ENCODE data around the gene ADD1. TPM values are rescaled to one million over a fixed set of nuclear protein-coding genes. Genes with fewer than 3 reads are reported as not detected.

The ADD1 gene
- total and polyA plus RNA-seq, 7 donors: 124 to 224 (median 176) TPM

DNA sequence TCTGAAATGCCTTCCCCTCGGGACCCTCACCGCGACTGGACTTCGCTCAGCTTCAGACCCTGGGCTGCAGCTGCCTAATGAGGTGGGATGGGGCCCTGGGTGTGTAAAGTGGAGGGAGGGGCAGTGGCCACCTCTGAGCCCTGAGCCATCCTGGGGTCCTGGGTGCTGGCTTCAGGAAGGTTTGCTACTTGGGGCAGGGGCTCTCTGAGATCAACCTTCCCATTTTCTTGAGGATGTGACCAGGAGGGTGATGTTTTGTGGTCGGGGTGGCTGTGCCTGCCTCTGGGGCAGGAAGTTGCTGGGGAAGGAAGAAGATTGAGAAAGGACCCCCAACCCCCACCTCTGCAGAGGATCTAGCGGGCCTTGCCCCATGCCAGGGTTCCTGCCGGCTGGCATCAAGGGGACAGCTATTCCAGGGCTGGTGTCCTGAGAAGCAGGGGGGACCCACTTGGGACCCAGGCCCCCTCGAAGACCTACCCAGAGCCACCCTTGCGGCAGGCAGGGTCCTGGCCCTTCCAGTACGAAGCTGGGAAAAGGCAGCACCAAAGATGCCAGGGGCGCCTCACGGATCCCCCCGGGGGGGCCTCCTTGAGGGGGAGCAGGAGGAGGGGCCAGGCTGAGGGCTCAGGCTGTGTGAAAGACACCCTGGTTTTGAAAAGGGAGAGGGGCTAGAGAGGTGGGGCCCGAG, 44.3 kb upstream of the ADD1 start:
- TF ChIP-seq, protein P1, sequence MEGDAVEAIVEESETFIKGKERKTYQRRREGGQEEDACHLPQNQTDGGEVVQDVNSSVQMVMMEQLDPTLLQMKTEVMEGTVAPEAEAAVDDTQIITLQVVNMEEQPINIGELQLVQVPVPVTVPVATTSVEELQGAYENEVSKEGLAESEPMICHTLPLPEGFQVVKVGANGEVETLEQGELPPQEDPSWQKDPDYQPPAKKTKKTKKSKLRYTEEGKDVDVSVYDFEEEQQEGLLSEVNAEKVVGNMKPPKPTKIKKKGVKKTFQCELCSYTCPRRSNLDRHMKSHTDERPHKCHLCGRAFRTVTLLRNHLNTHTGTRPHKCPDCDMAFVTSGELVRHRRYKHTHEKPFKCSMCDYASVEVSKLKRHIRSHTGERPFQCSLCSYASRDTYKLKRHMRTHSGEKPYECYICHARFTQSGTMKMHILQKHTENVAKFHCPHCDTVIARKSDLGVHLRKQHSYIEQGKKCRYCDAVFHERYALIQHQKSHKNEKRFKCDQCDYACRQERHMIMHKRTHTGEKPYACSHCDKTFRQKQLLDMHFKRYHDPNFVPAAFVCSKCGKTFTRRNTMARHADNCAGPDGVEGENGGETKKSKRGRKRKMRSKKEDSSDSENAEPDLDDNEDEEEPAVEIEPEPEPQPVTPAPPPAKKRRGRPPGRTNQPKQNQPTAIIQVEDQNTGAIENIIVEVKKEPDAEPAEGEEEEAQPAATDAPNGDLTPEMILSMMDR (IDR thresholded peaks at IDR 0.05): no peak
- intact Hi-C loops (cut with DNase I): no loop called here
- WGBS, 3 donors: 72 to 74% (median 74%) methylated on average over 14 of the region's 14 CpGs
- Histone ChIP-seq H3K27ac (no peak overlapping the region), H3K36me3 (ENCODE audit: insufficient read depth in 1 of 2, low read depth in 1 of 2) (no peaks in the 10 kb centered on the region), H3K27me3 (ENCODE audit: insufficient read depth in 3 of 3, low read length in 2 of 3) (no peaks in the 10 kb centered on the region), H3K4me3 (peak overlapping the region; percentile 42), H3K9me3 (no peaks in the 10 kb centered on the region), H3K4me1 (peaks cover 39% of the 10 kb centered on the region)
- ATAC-seq: no peak
- DNase-seq: peak; percentile 17 to 45

DNA sequence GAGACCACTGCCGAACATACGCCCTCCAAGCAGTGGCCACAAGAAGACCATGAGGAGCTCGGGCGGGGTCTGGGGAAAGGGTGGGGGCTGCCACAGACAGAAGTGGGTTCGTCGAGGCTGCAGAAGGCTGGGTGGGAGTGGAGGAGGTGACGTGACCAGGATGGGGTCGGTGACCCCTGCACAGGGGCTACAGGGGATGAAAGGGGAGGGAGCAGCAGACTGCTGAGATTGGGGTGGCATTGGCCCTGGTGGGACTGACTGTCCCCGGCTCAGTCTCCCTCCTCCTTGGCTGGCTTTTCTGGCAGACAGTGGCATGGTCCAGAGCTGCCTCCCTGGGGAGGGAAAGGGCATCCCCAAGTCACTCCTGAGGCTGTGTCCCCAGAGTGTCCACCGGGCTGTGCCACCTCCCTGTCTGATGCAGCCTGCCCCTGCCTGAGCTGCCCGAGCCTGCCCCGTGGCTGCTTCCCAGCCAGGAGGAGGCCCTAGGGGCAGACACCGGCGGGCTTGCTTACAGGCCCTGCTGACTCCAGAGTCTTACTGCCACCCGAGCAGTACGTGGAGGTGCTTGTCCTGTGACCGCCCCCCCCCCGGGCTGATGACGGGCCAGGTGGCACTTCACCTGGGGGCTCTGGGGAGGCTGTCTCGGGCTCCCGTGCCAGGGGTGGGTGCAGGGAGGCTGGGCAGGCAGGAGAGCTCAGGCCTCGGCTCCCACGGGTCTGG, 43.5 kb upstream of the ADD1 start:
- intact Hi-C loops (cut with DNase I): no loop called here
- Histone ChIP-seq H3K4me3 (peak overlapping the region; percentile 42), H3K27me3 (ENCODE audit: insufficient read depth in 3 of 3, low read length in 2 of 3) (no peaks in the 10 kb centered on the region), H3K36me3 (ENCODE audit: insufficient read depth in 1 of 2, low read depth in 1 of 2) (no peaks in the 10 kb centered on the region), H3K27ac (peak overlapping the region; percentile 71), H3K9me3 (no peaks in the 10 kb centered on the region), H3K4me1 (peaks cover 43% of the 10 kb centered on the region)
- 62 to 72% (median 63%) methylated on average over 22 to 23 of the region's 23 CpGs for WGBS, 3 donors
- DNase-seq: peak; percentile 16 to 59
- ATAC-seq: peak; percentile 15 to 53 (median 43)
- TF ChIP-seq, protein P1 (IDR thresholded peaks at IDR 0.05): no peak

GRCh38 chr4:2800691-2801596, 42.7 kb upstream of the ADD1 start:
- Histone ChIP-seq H3K27ac (peak overlapping the region; percentile 71), H3K4me1 (peaks cover 46% of the 10 kb centered on the region), H3K9me3 (no peaks in the 10 kb centered on the region), H3K36me3 (ENCODE audit: insufficient read depth in 1 of 2, low read depth in 1 of 2) (no peaks in the 10 kb centered on the region), H3K4me3 (peak overlapping the region; percentile 42), H3K27me3 (ENCODE audit: insufficient read depth in 3 of 3, low read length in 2 of 3) (no peaks in the 10 kb centered on the region)
- ATAC-seq (peak; percentile 48 to 68 (median 55)), DNase-seq (peak; percentile 74 to 80)
- intact Hi-C loops (cut with DNase I): no loop called here
- WGBS, 3 donors: 37 to 51% (median 38%) methylated on average over 22 to 29 of the region's 29 CpGs
- TF ChIP-seq, protein P1 (IDR thresholded peaks at IDR 0.05): no peak

DNA sequence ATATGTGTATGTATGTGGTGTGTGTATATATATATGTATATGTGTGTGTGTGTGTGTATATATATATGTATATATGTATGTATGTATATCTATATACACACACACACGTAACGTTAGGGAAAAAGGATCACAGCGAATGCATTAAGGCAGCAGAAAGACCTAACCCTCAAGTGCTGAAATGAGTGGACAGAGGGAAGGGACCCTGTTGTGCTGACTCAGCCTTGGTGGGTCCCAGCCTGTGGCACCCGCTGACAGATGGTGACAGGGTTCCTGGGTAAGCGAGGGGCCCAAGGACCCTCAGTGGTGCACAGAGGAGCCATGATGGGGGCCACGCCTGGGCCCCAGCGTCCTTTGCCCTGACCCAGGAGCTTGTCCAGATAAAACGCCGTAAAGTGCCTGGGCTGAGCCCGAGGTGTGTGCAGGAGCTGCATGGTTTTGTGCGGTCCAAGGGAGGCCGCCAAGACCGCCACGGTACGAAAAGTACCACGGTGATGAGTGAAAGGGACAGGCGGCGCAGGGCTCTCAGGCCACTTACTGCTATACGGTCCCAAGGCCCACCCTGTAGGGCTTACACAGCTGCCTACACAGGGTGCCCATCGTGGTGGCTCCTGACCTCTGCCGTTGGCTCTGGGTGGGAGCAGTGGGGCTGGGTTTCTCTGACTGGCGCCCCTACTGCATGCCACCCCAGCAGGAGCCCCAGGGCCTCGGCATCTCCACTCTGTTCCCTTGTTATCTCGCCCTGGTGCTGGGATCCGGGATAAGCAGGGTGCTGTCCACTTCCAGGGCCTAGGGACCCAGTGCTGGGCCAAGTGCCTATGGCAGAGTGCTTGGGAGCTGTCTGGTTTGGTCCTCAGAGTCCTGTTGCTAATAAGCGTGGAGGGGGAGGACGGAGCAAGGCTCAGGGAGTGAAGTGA, 40.8 kb upstream of the ADD1 start:
- ATAC-seq (no peak), DNase-seq (peak; percentile 15 to 46)
- H3K4me3 ChIP-seq: no peak overlapping the region
- TF ChIP-seq, protein P1 (IDR thresholded peaks at IDR 0.05): no peak
- no peaks in the 10 kb centered on the region for H3K27me3 ChIP-seq (ENCODE audit: insufficient read depth in 3 of 3, low read length in 2 of 3)
- intact Hi-C loops (cut with DNase I): no loop called here
- H3K4me1 ChIP-seq: peaks cover 54% of the 10 kb centered on the region
- no peaks in the 10 kb centered on the region for H3K36me3 ChIP-seq (ENCODE audit: insufficient read depth in 1 of 2, low read depth in 1 of 2)
- WGBS, 3 donors: 76 to 96% (median 92%) methylated on average over 27 of the region's 27 CpGs
- no peaks in the 10 kb centered on the region for H3K9me3 ChIP-seq
- H3K27ac ChIP-seq: no peak overlapping the region
